Right cardiac atrium (tissue), 5 donors: ENCODE measurements around the gene ADAMTS9. TPM values are rescaled to one million over a fixed set of nuclear protein-coding genes. Genes with fewer than 3 reads are reported as not detected.

ENCODE experiments used
- ATAC-seq, 2 donors: fragments of 200-7000 bp; cut with Tn5 transposase; one replicate each; pipeline versions ENCODE4 v1.8.0 to v1.9.1; 2020; ENCODE audit warnings: moderate library complexity in 2 of 2, mild to moderate bottlenecking in 1 of 2
- DNase-seq, 3 donors: peaks; one replicate each; pipeline ENCODE4 v3.0.0-alpha.2; 2020
- H3K27ac ChIP-seq: one replicate; pipeline ENCODE4 v1.5.1; 2013; ENCODE audit warnings: mild to moderate bottlenecking, low read length, control low read depth, moderate library complexity
- H3K27me3 ChIP-seq: one replicate; pipeline ENCODE4 v1.6.1; 2013; ENCODE audit not compliant: control insufficient read depth, insufficient read depth
- H3K4me1 ChIP-seq: one replicate; pipeline ENCODE4 v1.6.1; 2013; ENCODE audit warnings: low read length; ENCODE audit not compliant: control insufficient read depth, insufficient read depth
- H3K4me3 ChIP-seq: one replicate; pipeline ENCODE4 v1.5.1; 2013; ENCODE audit warnings: low read length, control low read depth
- H3K9me3 ChIP-seq: one replicate; pipeline ENCODE4 v1.6.1; 2013; ENCODE audit warnings: low read length; ENCODE audit not compliant: control insufficient read depth
- WGBS: extraction: QIAGEN DNeasy Blood & Tissue Kit; methylation state at CpG from one replicate; pipeline ENCODE4 v1.1.7; 2013; 5-methylcytosine and 5-hydroxymethylcytosine counted together
- intact Hi-C, 4 donors: fragments of 100-400 bp; cut with DNase I; formaldehyde crosslinking; loops; one replicate each; pipeline versions ENCODE4 v1.11.0 to v1.14.0; 2022 to 2023
- polyA plus RNA-seq: library from polyadenylated mRNA; stranded (reverse); fragments of 200-250 nt; gene quantifications from one replicate; pipeline ENCODE4 v1.2.3, GENCODE V29; 2013
- total RNA-seq, 4 donors: library from RNA; stranded (reverse); fragmentation: NEBNext Ultra II Directional; extraction: Animal tissue kit (Norgen Biotek cat#: 25700); gene quantifications; one replicate each; pipeline ENCODE4 v1.2.1, GENCODE V29; 2021
- donor health status: healthy with polysubstance abuse.
- donor health status: DM: no; HTN: yes; CAD: no.
- donor health status: DM: no; HTN: no; CAD: no.
- donor health status: DM: no; HTN: yes; CAD: no; lungs with severe emphysema.
- donor health status: DM: yes; HTN: yes; CAD: no.

ADAMTS9 gene
- total and polyA plus RNA-seq, 5 donors = 9.8 to 53.4 (median 13.0) TPM

GRCh38 chr3:64716110-64716710 lies 28.4 kb upstream of the ADAMTS9 start:
- no peak overlapping the region for H3K4me3 ChIP-seq
- ATAC-seq (no peak), DNase-seq (no peak)
- H3K4me1 ChIP-seq = peaks cover 4% of the 10 kb centered on the region
- intact Hi-C loops = no loop called here
- WGBS = 70% methylated on average over 8 of the region's 8 CpGs
- H3K27ac ChIP-seq = no peak overlapping the region
- H3K27me3 ChIP-seq = no peaks in the 10 kb centered on the region
- no peaks in the 10 kb centered on the region for H3K9me3 ChIP-seq

GRCh38 chr3:64715211-64715982 lies 27.6 kb upstream of the ADAMTS9 start:
- no peak for DNase-seq
- no peaks in the 10 kb centered on the region for H3K9me3 ChIP-seq
- H3K27me3 ChIP-seq = no peaks in the 10 kb centered on the region
- peaks cover 4% of the 10 kb centered on the region for H3K4me1 ChIP-seq
- ATAC-seq = peak; percentile 78 to 91
- H3K27ac ChIP-seq = no peak overlapping the region
- WGBS = 71% methylated on average over 9 of the region's 9 CpGs
- no peak overlapping the region for H3K4me3 ChIP-seq
- intact Hi-C loops = no loop called here

DNA sequence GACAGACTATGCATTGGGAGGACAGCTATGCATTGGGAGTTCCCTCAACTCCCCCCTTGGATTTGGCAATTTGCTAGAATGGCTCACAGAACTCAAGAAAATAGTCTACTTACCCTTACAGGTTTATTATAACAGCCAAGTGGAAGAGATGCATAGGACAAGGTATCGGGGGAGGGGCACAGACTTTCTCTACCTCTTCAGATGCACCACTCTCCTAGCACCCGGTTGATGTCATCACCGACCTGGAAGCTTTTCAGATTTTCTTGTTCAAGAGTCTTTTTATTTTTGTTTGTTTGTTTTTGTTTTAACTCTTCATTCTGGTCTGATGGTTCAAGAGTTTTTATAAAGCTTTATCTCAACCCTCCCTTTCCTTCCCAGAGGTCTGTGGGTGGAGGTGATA lies 20.7 kb upstream of the ADAMTS9 start:
- H3K4me3 ChIP-seq = no peak overlapping the region
- no peaks in the 10 kb centered on the region for H3K27me3 ChIP-seq
- H3K27ac ChIP-seq = no peak overlapping the region
- H3K9me3 ChIP-seq = no peaks in the 10 kb centered on the region
- H3K4me1 ChIP-seq = no peaks in the 10 kb centered on the region
- WGBS = 88% methylated on average over 3 of the region's 3 CpGs
- ATAC-seq (no peak), DNase-seq (no peak)
- intact Hi-C loops = no loop called here

GRCh38 chr3:64705946-64706345 lies 18.1 kb upstream of the ADAMTS9 start:
- ATAC-seq (no peak), DNase-seq (no peak)
- Histone ChIP-seq H3K9me3 (no peaks in the 10 kb centered on the region), H3K4me3 (no peak overlapping the region), H3K27ac (no peak overlapping the region), H3K4me1 (no peaks in the 10 kb centered on the region), H3K27me3 (no peaks in the 10 kb centered on the region)
- intact Hi-C loops = no loop called here
- 90% methylated on average over 2 of the region's 2 CpGs for WGBS

DNA sequence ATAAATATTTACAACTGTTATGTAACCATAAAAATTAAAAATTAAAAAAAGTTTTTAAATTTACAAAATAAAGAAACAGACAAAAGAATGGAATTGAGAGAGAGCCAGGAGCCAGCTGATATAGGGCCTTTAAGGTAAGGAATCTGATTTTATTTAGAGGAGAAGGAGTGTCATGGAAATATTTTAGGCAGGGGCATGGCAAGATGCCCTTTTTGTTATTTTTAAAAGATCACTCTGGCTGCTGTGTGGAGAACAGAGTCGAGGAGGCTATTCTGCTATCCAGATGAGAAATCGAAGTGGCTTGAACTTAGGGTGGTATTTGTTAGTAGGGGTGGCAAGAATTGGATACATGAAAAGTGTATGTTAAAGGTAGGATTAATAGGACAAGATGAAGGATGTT lies 9.1 kb upstream of the ADAMTS9 start:
- WGBS = 58% methylated on average over 2 of the region's 2 CpGs
- ATAC-seq (no peak), DNase-seq (no peak)
- Histone ChIP-seq H3K27ac (no peak overlapping the region), H3K9me3 (no peaks in the 10 kb centered on the region), H3K4me1 (peaks cover 5% of the 10 kb centered on the region), H3K27me3 (no peaks in the 10 kb centered on the region), H3K4me3 (no peak overlapping the region)
- intact Hi-C loops = loop anchor here in 2 of 4 donors (10.0 kb wide), 2 partner anchors 198 to 208 kb away; no protein-coding TSS in a partner anchor

DNA sequence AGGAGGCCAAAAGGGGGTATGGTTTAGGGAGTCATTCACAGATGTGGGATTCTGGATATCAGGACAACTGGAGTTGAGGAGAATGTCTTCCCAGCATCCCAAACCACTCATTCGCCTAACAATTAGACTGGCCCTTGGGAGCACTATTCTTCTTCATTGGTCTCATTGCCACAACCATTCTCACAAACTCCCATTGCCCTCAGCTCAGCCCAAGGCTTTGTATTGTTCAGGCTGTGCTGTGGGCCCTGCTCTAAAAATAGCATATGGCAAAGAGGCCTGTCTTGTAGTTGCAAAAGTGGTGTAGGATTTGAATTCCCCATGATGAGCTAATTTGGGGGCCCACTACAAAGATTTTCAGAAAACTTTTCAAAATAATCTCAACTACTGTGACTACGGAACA lies 6.3 kb upstream of the ADAMTS9 start:
- Histone ChIP-seq H3K27me3 (no peaks in the 10 kb centered on the region), H3K4me1 (peaks cover 5% of the 10 kb centered on the region), H3K27ac (no peak overlapping the region), H3K4me3 (no peak overlapping the region), H3K9me3 (no peaks in the 10 kb centered on the region)
- ATAC-seq (peak in 1 of 2 donors; percentile 45), DNase-seq (no peak)
- intact Hi-C loops = loop anchor here in 2 of 4 donors (10.0 kb wide), 2 partner anchors 201 to 211 kb away; no protein-coding TSS in a partner anchor
- 85% methylated on average over 2 of the region's 2 CpGs for WGBS

DNA sequence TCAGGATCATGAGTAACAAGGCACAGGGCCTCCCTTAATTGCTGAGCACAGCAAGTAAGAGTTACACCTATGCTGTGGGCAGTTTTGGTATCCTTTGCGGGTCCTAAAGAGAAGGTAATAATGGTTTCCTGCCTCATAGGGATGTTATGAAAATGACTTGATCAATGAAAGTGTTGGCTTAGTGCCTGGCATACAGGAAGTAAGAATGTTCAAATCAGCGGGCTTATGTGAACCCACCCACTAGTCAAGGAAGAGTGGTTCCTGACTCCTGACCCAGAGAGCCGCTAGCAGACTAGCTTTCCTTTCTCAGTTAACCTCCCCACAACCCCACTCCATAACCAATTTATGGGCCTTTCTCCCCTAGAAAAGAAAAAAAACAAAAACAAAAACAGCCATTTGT lies 5.2 kb upstream of the ADAMTS9 start:
- no peaks in the 10 kb centered on the region for H3K9me3 ChIP-seq
- H3K4me1 ChIP-seq = peaks cover 8% of the 10 kb centered on the region
- ATAC-seq (no peak), DNase-seq (no peak)
- H3K4me3 ChIP-seq = no peak overlapping the region
- WGBS = 73% methylated on average over 3 of the region's 3 CpGs
- intact Hi-C loops = loop anchor here in 2 of 4 donors (10.0 kb wide), 2 partner anchors 202 to 212 kb away; no protein-coding TSS in a partner anchor
- no peaks in the 10 kb centered on the region for H3K27me3 ChIP-seq
- no peak overlapping the region for H3K27ac ChIP-seq

DNA sequence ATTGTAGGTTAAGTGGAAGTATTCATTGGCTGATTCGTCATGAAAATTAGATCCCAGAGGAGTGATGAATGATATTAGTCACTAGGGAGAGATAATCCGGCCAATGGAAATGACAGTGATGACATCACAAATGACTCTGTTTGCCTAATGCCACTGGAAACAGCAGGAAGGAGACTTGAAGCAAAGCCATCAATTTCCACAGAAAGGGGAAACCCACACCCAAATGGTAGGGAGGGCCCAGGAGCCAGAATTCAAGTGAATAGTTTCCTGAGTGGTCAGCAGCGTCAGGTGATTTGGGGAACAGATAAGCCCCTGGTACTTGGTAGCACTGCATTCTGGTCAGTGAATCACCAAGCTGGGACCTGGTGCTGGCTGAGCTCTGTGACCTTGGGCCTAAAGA lies 3.3 kb upstream of the ADAMTS9 start:
- Histone ChIP-seq H3K4me1 (peaks cover 8% of the 10 kb centered on the region), H3K27me3 (no peaks in the 10 kb centered on the region), H3K9me3 (no peaks in the 10 kb centered on the region), H3K27ac (no peak overlapping the region), H3K4me3 (no peak overlapping the region)
- DNase-seq = peak in 2 of 3 donors; percentile 39 to 44
- intact Hi-C loops = loop anchor here in 2 of 4 donors (10.0 kb wide), 2 partner anchors 204 to 214 kb away; no protein-coding TSS in a partner anchor
- ATAC-seq = peak in 1 of 2 donors; percentile 64
- WGBS = 44% methylated on average over 3 of the region's 3 CpGs

DNA sequence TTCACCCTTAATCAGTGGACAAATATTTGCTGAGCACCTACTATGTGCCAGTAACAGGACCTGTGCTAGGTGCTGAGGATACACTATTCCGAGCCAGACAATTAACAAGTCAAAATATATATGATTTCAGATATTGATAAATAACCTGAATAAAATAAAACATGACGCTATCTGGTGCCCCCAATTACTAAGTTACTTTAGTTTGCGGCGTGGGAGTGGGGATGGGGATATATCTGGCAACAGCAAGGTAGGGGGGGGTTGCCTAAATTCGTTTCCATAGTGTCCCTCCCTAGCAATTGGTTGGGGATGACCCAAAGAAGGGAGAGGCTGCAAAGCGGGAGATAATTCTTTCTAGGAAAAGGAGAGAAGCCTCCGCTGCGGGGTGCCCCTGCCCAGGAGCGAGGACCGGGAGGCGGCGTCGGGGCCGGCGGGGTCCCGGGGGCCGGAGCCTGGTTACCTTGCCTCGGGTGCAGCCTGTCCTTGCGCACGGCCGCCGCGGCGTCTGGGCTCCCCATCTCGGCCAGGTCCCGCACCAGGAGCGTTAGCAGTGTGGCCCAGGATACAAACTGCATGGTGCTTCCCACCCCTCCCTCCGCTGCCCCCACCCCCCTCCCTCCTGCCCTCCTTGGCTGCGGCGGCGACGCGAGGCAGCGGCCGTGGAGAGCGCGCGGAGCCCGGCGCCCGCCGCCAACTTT lies 567 bp downstream of the ADAMTS9 start:
- Histone ChIP-seq H3K27ac (peak overlapping the region; percentile 96), H3K4me3 (peak overlapping the region; percentile 72), H3K9me3 (no peaks in the 10 kb centered on the region), H3K27me3 (no peaks in the 10 kb centered on the region), H3K4me1 (peaks cover 3% of the 10 kb centered on the region)
- peak; percentile 5 to 22 for ATAC-seq
- intact Hi-C loops = loop anchor here in 2 of 4 donors (5.0 to 10.0 kb wide), 4 partner anchors 92 to 485 kb away; no protein-coding TSS in a partner anchor
- DNase-seq = no peak
- under 1% methylated on average over 42 of the region's 42 CpGs for WGBS

GRCh38 chr3:64686446-64686908 lies 1.3 kb downstream of the ADAMTS9 start:
- H3K9me3 ChIP-seq = no peaks in the 10 kb centered on the region
- peaks cover 5% of the 10 kb centered on the region for H3K4me1 ChIP-seq
- no peak for DNase-seq
- peak overlapping the region; percentile 96 for H3K27ac ChIP-seq
- ATAC-seq = peak; percentile 18 to 26
- WGBS = under 1% methylated on average over 31 of the region's 31 CpGs
- H3K4me3 ChIP-seq = peak overlapping the region; percentile 72
- intact Hi-C loops = loop anchor here in 2 of 4 donors (5.0 to 10.0 kb wide), 4 partner anchors 92 to 486 kb away; no protein-coding TSS in a partner anchor
- no peaks in the 10 kb centered on the region for H3K27me3 ChIP-seq
